Neutrophil (primary cell): Measurements from ENCODE around the gene PVALB.
"Not testable (repeated sequence)": the region's sequence is repeated elsewhere in the genome, so short reads cannot be mapped to it uniquely, and the experiment has no call there.

ENCODE experiments used
- H3K27ac ChIP-seq: fragments of 200-600 bp; sonication (generic); 2 replicates; pipeline ENCODE4 v1.5.1; 2016; ENCODE audit warnings: mild to moderate bottlenecking, moderate library complexity
- H3K27me3 ChIP-seq: fragments of 200-600 bp; sonication (generic); 2 replicates; pipeline ENCODE4 v1.6.0; 2016; ENCODE audit warnings: mild to moderate bottlenecking
- H3K36me3 ChIP-seq: fragments of 200-600 bp; sonication (generic); 2 replicates; pipeline ENCODE4 v1.5.1; 2017
- H3K4me1 ChIP-seq, 2 experiments: fragments of 200-600 bp in 1 of 2; sonication (generic) in 1 of 2; 1 replicate in 1 of 2; 2 replicates in 1 of 2; pipeline versions ENCODE4 v1.5.1 to v1.6.1; 2013 to 2016; ENCODE audit warnings: low read depth in 1 of 2, low read length in 1 of 2, mild to moderate bottlenecking in 1 of 2, moderate library complexity in 1 of 2; ENCODE audit not compliant: control insufficient read depth in 1 of 2, insufficient read depth in 1 of 2
- H3K4me3 ChIP-seq, 2 experiments: fragments of 200-600 bp in 1 of 2; sonication (generic) in 1 of 2; 1 replicate in 1 of 2; 2 replicates in 1 of 2; pipeline ENCODE4 v1.5.1; 2013 to 2016; ENCODE audit warnings: low read depth in 1 of 2, low read length in 1 of 2, mild to moderate bottlenecking in 1 of 2, moderate library complexity in 1 of 2
- H3K9me3 ChIP-seq: fragments of 200-600 bp; sonication (generic); 2 replicates; pipeline ENCODE4 v1.5.1; 2016
- TF ChIP-seq, protein P1 (sequence below): fragments of 200-600 bp; sonication (generic); IDR thresholded peaks from 2 replicates; pipeline ENCODE4 v1.5.1; 2016; ENCODE audit warnings: antibody characterized with exemption

PVALB gene

DNA sequence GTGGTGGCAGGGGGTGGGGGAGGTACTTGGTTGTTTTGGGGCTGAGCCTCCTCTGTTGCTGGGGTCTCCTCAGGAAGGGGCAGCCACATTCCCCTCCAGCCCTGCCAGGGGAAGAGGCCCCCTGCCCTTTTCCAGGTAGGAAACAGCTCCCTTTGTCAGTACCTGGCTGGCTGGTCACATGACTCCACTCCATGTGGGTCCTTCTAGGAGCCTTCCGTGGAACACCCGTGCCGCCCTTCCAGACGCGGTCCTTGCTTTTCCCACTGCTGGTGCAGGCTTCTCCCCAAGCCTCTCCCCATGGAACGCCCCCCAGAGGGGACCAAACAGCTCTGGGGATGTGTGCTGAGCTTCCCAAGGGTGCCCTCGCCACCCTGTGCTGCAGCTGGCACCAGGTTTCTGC, 60.8 kb downstream of the PVALB start:
- TF ChIP-seq, protein P1, sequence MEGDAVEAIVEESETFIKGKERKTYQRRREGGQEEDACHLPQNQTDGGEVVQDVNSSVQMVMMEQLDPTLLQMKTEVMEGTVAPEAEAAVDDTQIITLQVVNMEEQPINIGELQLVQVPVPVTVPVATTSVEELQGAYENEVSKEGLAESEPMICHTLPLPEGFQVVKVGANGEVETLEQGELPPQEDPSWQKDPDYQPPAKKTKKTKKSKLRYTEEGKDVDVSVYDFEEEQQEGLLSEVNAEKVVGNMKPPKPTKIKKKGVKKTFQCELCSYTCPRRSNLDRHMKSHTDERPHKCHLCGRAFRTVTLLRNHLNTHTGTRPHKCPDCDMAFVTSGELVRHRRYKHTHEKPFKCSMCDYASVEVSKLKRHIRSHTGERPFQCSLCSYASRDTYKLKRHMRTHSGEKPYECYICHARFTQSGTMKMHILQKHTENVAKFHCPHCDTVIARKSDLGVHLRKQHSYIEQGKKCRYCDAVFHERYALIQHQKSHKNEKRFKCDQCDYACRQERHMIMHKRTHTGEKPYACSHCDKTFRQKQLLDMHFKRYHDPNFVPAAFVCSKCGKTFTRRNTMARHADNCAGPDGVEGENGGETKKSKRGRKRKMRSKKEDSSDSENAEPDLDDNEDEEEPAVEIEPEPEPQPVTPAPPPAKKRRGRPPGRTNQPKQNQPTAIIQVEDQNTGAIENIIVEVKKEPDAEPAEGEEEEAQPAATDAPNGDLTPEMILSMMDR: no peak
- H3K36me3 ChIP-seq: peaks cover 10% of the 10 kb centered on the region
- peaks cover 43% of the 10 kb centered on the region for H3K27me3 ChIP-seq
- H3K9me3 ChIP-seq: no peaks in the 10 kb centered on the region
- no peak overlapping the region for H3K27ac ChIP-seq
- H3K4me1 ChIP-seq: no peaks in the 10 kb centered on the region
- H3K4me3 ChIP-seq: no peak overlapping the region

DNA sequence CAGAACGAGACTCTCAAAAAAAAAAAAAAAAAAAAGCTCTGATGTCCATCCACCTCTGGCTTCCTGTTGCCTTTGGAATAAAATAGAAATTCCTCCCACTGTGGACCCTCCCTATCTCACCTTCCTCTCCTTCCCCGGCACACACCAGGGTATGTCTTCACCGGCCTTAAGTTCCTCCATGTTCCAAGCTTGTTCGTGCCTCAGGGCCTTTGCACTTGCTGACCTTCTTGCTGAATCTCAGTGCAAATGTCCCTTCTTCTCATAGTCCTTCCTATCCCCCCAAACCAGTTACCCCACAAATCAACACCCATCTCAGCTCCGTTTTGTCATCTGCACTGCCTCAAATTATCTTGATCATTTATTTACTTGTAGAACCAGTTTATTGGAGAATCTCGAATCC, 61.5 kb downstream of the PVALB start:
- Histone ChIP-seq H3K27me3 (peaks cover 43% of the 10 kb centered on the region), H3K36me3 (peaks cover 5% of the 10 kb centered on the region), H3K4me3 (no peak overlapping the region), H3K9me3 (no peaks in the 10 kb centered on the region), H3K27ac (no peak overlapping the region), H3K4me1 (no peaks in the 10 kb centered on the region)
- TF ChIP-seq, protein P1: no peak

- not testable (repeated sequence) for H3K9me3 ChIP-seq
Measured at GRCh38 chr22:36754881-36755280, 62.0 kb downstream of the PVALB start.

DNA sequence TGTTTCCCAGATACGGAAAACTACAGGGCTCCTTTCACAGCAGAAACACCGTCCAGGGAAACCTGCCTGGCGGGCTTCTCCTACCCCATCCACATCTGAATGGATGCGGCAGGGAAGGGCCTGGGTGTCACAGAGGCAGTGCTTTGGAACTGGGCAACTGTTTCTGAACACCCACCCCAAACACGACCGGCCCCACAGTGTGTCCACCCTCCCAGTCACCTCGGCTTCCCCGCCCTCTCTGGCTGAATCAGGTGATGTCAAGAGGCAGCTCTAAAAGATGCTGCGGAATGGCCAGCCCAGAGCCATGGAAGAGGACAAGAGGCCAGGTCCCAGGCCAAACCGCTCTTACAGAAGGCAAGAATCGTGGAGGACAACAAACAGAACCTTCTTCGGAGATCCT, 62.9 kb downstream of the PVALB start:
- Histone ChIP-seq H3K36me3 (no peaks in the 10 kb centered on the region), H3K27me3 (peaks cover 43% of the 10 kb centered on the region), H3K4me1 (no peaks in the 10 kb centered on the region), H3K27ac (no peak overlapping the region), H3K9me3 (no peaks in the 10 kb centered on the region), H3K4me3 (no peak overlapping the region)
- TF ChIP-seq, protein P1: no peak

More at GRCh38 chr22:36754881-36755280, 62.0 kb downstream of the PVALB start:
- H3K27me3 ChIP-seq: peaks cover 43% of the 10 kb centered on the region
- H3K36me3 ChIP-seq, H3K4me1 ChIP-seq, H3K4me3 ChIP-seq, H3K27ac ChIP-seq: not testable (repeated sequence)

DNA sequence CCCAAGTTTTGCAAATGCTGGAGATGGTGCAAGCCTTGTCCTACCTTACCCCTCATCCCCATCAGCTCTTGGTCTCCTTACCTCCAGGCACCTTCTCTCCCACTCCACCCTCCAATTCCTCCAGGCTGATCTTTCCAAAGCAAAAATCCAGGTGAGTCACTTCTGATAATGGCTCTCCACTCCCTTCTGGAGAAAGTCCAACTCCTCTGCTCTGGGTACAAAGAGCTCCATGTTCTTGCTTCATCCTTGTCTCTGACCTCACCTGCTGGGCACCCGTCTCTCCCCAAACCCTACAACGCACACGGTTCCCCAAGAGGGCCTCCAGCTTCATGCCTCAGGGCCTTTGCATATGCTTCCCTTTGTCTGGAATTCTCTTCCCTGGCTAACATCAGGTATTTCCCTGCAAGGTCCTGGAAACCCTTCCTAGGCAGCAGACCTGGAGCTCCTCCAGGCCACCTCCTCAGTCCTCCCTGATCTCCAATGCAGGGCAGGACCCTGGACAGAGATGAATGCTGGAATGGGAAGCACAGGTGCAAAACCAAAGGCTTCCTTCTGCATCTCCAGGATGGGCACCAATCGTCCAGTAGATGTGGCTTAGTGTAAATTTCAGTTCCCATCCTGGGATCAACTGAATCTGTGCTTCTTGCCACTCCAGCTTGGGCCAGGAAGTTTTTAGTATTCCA, 63.6 kb downstream of the PVALB start:
- no peak overlapping the region for H3K27ac ChIP-seq
- H3K27me3 ChIP-seq: peaks cover 43% of the 10 kb centered on the region
- H3K9me3 ChIP-seq: no peaks in the 10 kb centered on the region
- no peaks in the 10 kb centered on the region for H3K36me3 ChIP-seq
- no peak overlapping the region for H3K4me3 ChIP-seq
- H3K4me1 ChIP-seq: no peaks in the 10 kb centered on the region
- TF ChIP-seq, protein P1: no peak
